Endothelial cell of umbilical vein (primary cell): ENCODE results near the gene PTCD3.

Experiments
- CTCF ChIP-seq, 2 donors: IDR thresholded peaks; 1 replicate in 1 of 2; 2 replicates in 1 of 2; pipeline ENCODE4 v1.5.1; 2011; ENCODE audit warnings: low read length in 2 of 2, mild to moderate bottlenecking in 2 of 2, moderate library complexity in 2 of 2, control low read depth in 1 of 2, inconsistent platforms in 1 of 2, low read depth in 1 of 2; ENCODE audit not compliant: insufficient read depth in 1 of 2; ENCODE audit errors: extremely low read depth in 1 of 2
- MAX ChIP-seq: IDR thresholded peaks from 2 replicates; pipeline ENCODE4 v1.6.1; 2011; ENCODE audit not compliant: insufficient read depth, insufficient read length
- POLR2A ChIP-seq: IDR thresholded peaks from 2 replicates; pipeline ENCODE4 v1.6.1; 2012; ENCODE audit warnings: low read depth, mild to moderate bottlenecking, control low read depth, low read length

- TF ChIP-seq CTCF (IDR thresholded peaks at IDR 0.05; ENCODE audit: extremely low read depth in 1 of 2, insufficient read depth in 1 of 2, low read depth in 1 of 2, low read length in 2 of 2) (no peak), MAX (no peak), POLR2A (no peak)
Measured at GRCh38 chr2:86069091-86069685, 36.8 kb upstream of the PTCD3 start.
